NT2/D1 (cell line): ENCODE data around the gene TARS2.
A peak's percentile ranks its signal among the peaks of the same experiment; 100 is the strongest.

Experiments
- DNase-seq: peaks from one replicate; pipeline ENCODE4 v3.0.0-alpha.2; 2011; ENCODE audit warnings: low read depth, low spot score
- H3K27me3 ChIP-seq: 2 replicates; pipeline ENCODE4 v1.6.0; 2011; ENCODE audit warnings: mild to moderate bottlenecking; ENCODE audit not compliant: insufficient read length, insufficient read depth
- H3K36me3 ChIP-seq: 2 replicates; pipeline ENCODE4 v1.6.1; 2011; ENCODE audit warnings: mild to moderate bottlenecking, low read length, mixed read lengths; ENCODE audit not compliant: insufficient read depth, insufficient read length
- H3K4me1 ChIP-seq: 2 replicates; pipeline ENCODE4 v1.5.1; 2011; ENCODE audit not compliant: insufficient read depth, insufficient read length
- H3K4me3 ChIP-seq: 2 replicates; pipeline ENCODE4 v1.5.1; 2011; ENCODE audit warnings: low read depth; ENCODE audit not compliant: insufficient read length
- H3K9ac ChIP-seq: 2 replicates; pipeline ENCODE4 v1.6.0; 2011; ENCODE audit warnings: low read depth; ENCODE audit not compliant: insufficient read length
- H3K9me3 ChIP-seq: 2 replicates; pipeline ENCODE4 v1.5.1; 2011; ENCODE audit warnings: mild to moderate bottlenecking, low read length; ENCODE audit not compliant: insufficient read depth
- SUZ12 ChIP-seq: IDR thresholded peaks from 2 replicates; pipeline ENCODE4 v1.6.1; 2011; ENCODE audit not compliant: insufficient read length, insufficient read depth; ENCODE audit errors: extremely low read depth
- YY1 ChIP-seq: IDR thresholded peaks from 2 replicates; pipeline ENCODE4 v1.6.1; 2011; ENCODE audit not compliant: insufficient read length, insufficient read depth
- ZNF274 ChIP-seq: IDR thresholded peaks from 2 replicates; pipeline ENCODE4 v1.6.1; 2011; ENCODE audit warnings: mild to moderate bottlenecking, low read depth, low read length

The TARS2 gene, protein sequence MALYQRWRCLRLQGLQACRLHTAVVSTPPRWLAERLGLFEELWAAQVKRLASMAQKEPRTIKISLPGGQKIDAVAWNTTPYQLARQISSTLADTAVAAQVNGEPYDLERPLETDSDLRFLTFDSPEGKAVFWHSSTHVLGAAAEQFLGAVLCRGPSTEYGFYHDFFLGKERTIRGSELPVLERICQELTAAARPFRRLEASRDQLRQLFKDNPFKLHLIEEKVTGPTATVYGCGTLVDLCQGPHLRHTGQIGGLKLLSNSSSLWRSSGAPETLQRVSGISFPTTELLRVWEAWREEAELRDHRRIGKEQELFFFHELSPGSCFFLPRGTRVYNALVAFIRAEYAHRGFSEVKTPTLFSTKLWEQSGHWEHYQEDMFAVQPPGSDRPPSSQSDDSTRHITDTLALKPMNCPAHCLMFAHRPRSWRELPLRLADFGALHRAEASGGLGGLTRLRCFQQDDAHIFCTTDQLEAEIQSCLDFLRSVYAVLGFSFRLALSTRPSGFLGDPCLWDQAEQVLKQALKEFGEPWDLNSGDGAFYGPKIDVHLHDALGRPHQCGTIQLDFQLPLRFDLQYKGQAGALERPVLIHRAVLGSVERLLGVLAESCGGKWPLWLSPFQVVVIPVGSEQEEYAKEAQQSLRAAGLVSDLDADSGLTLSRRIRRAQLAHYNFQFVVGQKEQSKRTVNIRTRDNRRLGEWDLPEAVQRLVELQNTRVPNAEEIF

DNA sequence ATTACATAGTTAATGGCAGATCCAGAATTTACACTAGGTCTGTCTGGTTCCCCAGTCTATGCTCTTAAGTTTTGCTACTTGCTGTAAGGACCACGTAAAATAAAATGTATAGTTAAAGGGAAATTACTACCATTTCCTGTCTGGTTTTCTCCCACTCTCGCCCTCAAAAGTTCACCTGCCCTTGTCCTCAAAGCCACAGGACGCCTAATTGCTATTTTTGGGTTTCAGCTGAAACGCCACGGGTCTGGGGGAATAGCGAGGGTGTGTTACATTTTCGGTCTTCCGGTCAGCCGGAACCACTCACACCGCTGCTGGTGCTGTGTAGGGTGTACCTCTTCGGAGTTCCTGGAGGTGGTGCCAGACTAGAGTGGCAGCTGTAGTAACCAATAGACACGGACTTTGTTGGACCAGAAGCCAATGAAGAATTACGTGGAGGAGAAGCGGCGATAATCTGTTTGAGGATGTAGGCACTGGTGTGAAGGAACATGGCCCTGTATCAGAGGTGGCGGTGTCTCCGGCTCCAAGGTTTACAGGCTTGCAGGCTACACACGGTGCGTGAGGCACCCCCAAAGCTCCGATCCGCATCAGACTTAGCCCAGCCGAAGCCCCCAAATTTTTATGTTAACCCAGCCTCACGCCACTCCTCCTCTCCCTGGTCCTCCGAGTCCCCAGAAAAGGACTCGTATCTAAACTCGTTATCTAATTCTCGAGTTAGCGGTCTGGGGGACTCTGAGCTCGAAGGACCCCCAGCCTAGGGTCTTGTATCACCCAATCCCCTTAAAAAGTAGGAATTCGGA, at the start of gene TARS2:
Gene TARS2 (plus strand): TSS at position 454 of the 797 bp plus-strand sequence. CDS start 32 bp downstream, at position 486.
- peak within 1 kb of the TSS; percentile 87 for H3K4me3 ChIP-seq
- H3K4me1 ChIP-seq = no peaks in the 10 kb centered on the region
- TF ChIP-seq YY1 (peak; percentile 64), ZNF274 (no peak)
- no peaks in the 10 kb centered on the region for H3K9me3 ChIP-seq
- peak; percentile 100 for DNase-seq
- H3K36me3 ChIP-seq = peaks cover 33% of the 10 kb centered on the region
- no peaks in the 10 kb centered on the region for H3K27me3 ChIP-seq
- H3K9ac ChIP-seq = peak within 1 kb of the TSS; percentile 94

DNA sequence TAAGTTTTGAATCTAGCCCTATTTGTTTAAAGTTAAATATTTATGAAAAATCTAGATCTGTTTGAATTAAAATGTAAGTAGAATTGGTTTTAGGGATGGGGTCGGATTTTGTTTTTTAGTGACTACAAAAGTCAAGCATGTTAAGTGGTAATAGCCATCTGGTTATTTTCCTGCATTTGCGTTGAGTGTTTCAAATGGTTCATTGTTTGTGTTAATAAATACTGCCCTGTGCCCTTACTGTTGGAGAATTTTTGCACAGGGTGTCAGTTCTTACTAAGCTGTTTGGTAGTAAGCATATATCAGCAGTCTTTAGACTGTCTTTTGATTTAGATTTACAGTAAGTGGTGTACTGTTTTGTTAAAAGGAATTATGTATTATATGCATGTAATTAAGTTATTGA, 46.1 kb upstream of the TARS2 start:
- Histone ChIP-seq H3K4me3 (no peak overlapping the region), H3K27me3 (no peaks in the 10 kb centered on the region), H3K4me1 (no peaks in the 10 kb centered on the region), H3K36me3 (peaks cover 43% of the 10 kb centered on the region), H3K9ac (no peak overlapping the region), H3K9me3 (no peaks in the 10 kb centered on the region)
- no peak for TF ChIP-seq YY1
- no peak for DNase-seq

DNA sequence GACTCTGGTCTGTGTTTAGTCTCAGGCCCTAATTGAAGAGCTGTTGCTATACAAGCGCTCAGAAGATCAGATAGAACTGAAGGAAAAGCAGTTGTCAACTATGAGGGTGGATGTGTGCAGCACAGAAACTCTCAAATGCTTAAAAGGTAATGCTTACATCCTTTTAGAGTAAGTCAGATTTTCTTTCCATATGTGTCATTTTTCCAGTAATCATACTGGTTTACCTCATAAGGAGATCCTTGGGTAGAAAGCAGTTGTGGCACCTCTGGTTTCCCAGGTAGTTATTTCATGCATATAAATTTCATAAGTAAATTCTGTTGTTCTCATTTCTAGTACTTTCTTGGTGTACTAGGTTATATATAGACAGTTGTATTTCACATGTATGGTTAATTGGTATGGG, 43.0 kb upstream of the TARS2 start:
- Histone ChIP-seq H3K36me3 (peaks cover 72% of the 10 kb centered on the region), H3K27me3 (no peaks in the 10 kb centered on the region), H3K9ac (no peak overlapping the region), H3K9me3 (no peaks in the 10 kb centered on the region), H3K4me1 (no peaks in the 10 kb centered on the region), H3K4me3 (no peak overlapping the region)
- DNase-seq = no peak
- TF ChIP-seq YY1 = no peak
- no peak for TF ChIP-seq SUZ12
- TF ChIP-seq ZNF274 = no peak

DNA sequence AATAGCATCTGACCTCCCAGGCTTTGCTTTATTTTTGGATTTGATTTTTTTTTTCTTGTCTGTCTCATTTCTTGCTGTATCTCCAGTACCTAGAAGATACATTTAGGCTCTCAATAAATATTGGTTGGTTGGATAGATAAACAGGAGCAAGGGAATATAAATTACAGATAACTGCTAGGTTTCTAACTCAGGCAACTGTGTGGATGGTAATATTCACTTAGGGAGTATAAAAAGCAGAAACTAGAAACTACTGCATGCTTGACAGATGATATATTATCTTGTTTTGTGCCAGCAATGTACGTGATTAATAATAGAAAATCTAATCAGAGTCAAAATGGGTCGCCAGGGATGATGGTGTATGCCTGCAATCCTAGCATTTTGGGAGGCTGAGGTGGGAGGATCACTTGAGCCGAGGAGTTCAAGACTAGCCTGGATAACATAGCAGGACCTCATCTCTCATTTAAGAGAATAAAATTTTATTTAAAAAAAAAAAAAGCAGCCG, 31.0 kb upstream of the TARS2 start:
- Histone ChIP-seq H3K9ac (no peak overlapping the region), H3K9me3 (no peaks in the 10 kb centered on the region), H3K4me1 (no peaks in the 10 kb centered on the region), H3K4me3 (no peak overlapping the region), H3K27me3 (no peaks in the 10 kb centered on the region), H3K36me3 (peaks cover 60% of the 10 kb centered on the region)
- TF ChIP-seq SUZ12 (no peak), ZNF274 (no peak), YY1 (no peak)
- DNase-seq = no peak

DNA sequence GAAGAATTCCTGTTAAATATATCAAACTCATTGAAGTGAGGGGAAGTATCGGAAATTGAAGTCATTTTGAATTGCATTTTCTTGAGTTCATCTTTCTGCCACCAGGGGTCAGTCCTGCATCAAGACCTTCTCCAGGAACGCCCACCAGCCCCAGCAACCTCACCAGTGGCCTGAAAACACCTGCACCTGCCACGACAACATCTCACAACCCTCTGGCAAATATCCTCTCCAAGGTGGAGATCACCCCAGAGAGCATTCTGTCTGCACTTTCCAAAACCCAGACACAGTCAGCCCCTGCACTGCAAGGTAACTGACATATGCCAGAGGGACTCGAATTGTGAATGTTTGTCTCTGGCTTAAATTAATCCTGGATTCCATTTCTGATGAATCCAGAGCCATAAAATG, 22.8 kb upstream of the TARS2 start:
- H3K27me3 ChIP-seq = no peaks in the 10 kb centered on the region
- peaks cover 75% of the 10 kb centered on the region for H3K36me3 ChIP-seq
- H3K4me3 ChIP-seq = no peak overlapping the region
- H3K9ac ChIP-seq = no peak overlapping the region
- no peaks in the 10 kb centered on the region for H3K9me3 ChIP-seq
- TF ChIP-seq YY1 (no peak), ZNF274 (no peak), SUZ12 (no peak)
- H3K4me1 ChIP-seq = no peaks in the 10 kb centered on the region
- DNase-seq = peak; percentile 68

DNA sequence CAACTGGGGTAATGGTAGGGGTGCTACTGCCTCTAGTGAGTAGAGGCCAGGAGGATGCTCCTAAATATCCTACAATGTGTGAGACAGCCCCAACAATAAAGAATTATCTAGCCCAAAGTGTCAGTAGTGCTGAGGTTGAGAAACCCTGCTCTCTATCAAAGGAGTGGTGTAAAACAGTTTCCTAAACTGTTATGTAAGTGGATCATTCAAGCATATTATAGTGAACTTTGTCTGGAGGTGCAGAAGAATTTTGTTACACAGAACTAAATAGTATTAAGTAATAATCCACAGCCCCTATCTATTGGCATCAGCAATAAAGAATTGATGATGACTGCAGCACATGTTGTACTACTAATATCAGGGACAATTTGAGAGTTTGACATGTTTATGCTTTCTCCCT, 20.3 kb upstream of the TARS2 start:
- TF ChIP-seq ZNF274 (no peak), YY1 (no peak), SUZ12 (no peak)
- no peaks in the 10 kb centered on the region for H3K9me3 ChIP-seq
- H3K9ac ChIP-seq = no peak overlapping the region
- H3K4me3 ChIP-seq = no peak overlapping the region
- peaks cover 72% of the 10 kb centered on the region for H3K36me3 ChIP-seq
- H3K4me1 ChIP-seq = peaks cover 2% of the 10 kb centered on the region
- no peaks in the 10 kb centered on the region for H3K27me3 ChIP-seq
- no peak for DNase-seq

DNA sequence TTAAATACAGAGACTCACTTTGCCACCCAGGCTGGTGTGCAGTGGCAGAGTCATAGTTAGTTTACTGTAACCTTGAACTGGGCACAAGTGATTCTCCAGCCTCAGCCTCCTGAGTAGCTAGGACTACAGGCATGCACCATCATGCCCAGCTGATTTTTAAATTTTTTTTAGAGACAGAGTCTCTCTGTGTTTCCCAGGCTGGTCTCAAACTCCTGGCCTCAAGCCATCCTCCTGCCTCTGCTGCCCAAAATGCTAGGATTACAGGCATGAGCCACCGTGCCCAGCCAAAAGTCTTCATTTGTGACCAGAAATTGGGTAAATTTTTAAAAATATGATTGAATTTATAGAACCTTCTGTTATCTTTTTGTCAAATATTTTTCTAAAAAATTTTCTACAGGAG, 17.9 kb upstream of the TARS2 start:
- no peak for DNase-seq
- Histone ChIP-seq H3K9me3 (no peaks in the 10 kb centered on the region), H3K4me3 (no peak overlapping the region), H3K27me3 (no peaks in the 10 kb centered on the region), H3K36me3 (peaks cover 68% of the 10 kb centered on the region), H3K9ac (no peak overlapping the region), H3K4me1 (peaks cover 13% of the 10 kb centered on the region)
- TF ChIP-seq YY1 (no peak), ZNF274 (no peak), SUZ12 (no peak)
